HEK293 (cell line): ENCODE results near the gene CRTAC1.

ENCODE experiments used
- CTCF ChIA-PET: fragments of 350-600 bp; formaldehyde crosslinking; extraction: SDS; loops from one replicate; lab custom pipeline; 2021; ENCODE audit warnings: antibody characterized with exemption; lab: Yijun Ruan, JAX
- POLR2A ChIA-PET: fragments of 300-600 bp; formaldehyde crosslinking; extraction: SDS; loops from one replicate; lab custom pipeline; 2020; ENCODE audit warnings: antibody characterized with exemption, inconsistent platforms; lab: Yijun Ruan, JAX
- H3K27ac ChIP-seq: fragments of 200-500 bp; sonication (Bioruptor generic); 2 replicates; pipeline ENCODE4 v1.5.1; 2014; ENCODE audit warnings: low read depth, low read length, control low read depth, inconsistent platforms; ENCODE audit errors: extremely low read depth
- H3K36me3 ChIP-seq, 2 experiments: fragments of 200-500 bp in 1 of 2; sonication (Bioruptor generic) in 1 of 2; 1 replicate in 1 of 2; 2 replicates in 1 of 2; pipeline ENCODE4 v1.5.1; 2014 to 2017; ENCODE audit warnings: inconsistent platforms in 2 of 2, low read length in 2 of 2; ENCODE audit not compliant: control insufficient read depth in 2 of 2, insufficient read depth in 1 of 2
- H3K4me1 ChIP-seq: fragments of 200-500 bp; sonication (Bioruptor generic); 2 replicates; pipeline ENCODE4 v1.5.1; 2014; ENCODE audit warnings: mild to moderate bottlenecking, low read length, inconsistent platforms; ENCODE audit not compliant: control insufficient read depth, insufficient read depth
- H3K4me3 ChIP-seq: 2 replicates; pipeline ENCODE4 v1.5.1; 2011; ENCODE audit warnings: low read depth, mild to moderate bottlenecking, control low read depth, low read length, moderate library complexity
- H3K9me3 ChIP-seq: fragments of 200-500 bp; sonication (Bioruptor generic); 2 replicates; pipeline ENCODE4 v1.5.1; 2014; ENCODE audit warnings: low read depth, low read length, inconsistent platforms; ENCODE audit not compliant: control insufficient read depth, insufficient read depth
- HOXC10 ChIP-seq: sonication (generic); formaldehyde crosslinking; IDR thresholded peaks from 2 replicates; pipeline ENCODE4 v1.8.1; 2023; ENCODE audit warnings: mild to moderate bottlenecking, missing genetic modification reagents
- PRDM1 ChIP-seq: fragments of 450-650 bp; formaldehyde crosslinking; IDR thresholded peaks from 2 replicates; pipeline ENCODE4; 2016; ENCODE audit warnings: missing biosample characterization, missing genetic modification characterization
- WT1 ChIP-seq: fragments of 450-650 bp; formaldehyde crosslinking; IDR thresholded peaks from 2 replicates; pipeline ENCODE4 v1.5.1; 2016; ENCODE audit warnings: missing biosample characterization, missing genetic modification characterization
- ZBTB20 ChIP-seq: fragments of 450-650 bp; formaldehyde crosslinking; IDR thresholded peaks from 2 replicates; pipeline ENCODE4 v1.5.1; 2016; ENCODE audit warnings: missing biosample characterization, missing genetic modification characterization
- ZBTB21 ChIP-seq: fragments of 450-650 bp; formaldehyde crosslinking; IDR thresholded peaks from 2 replicates; pipeline ENCODE4 v1.5.1; 2017; ENCODE audit warnings: missing biosample characterization, missing genetic modification characterization
- ZBTB48 ChIP-seq: fragments of 450-650 bp; formaldehyde crosslinking; IDR thresholded peaks from 2 replicates; pipeline ENCODE4 v1.5.1; 2016; ENCODE audit warnings: missing biosample characterization, missing genetic modification characterization
- ZBTB7A ChIP-seq: fragments of 450-650 bp; formaldehyde crosslinking; IDR thresholded peaks from 2 replicates; pipeline ENCODE4 v1.5.1; 2016; ENCODE audit warnings: low read depth, missing biosample characterization, missing genetic modification characterization
- ZEB2 ChIP-seq: fragments of 450-650 bp; formaldehyde crosslinking; IDR thresholded peaks from 2 replicates; pipeline ENCODE4 v1.5.1; 2016; ENCODE audit warnings: missing biosample characterization, missing genetic modification characterization
- ZNF221 ChIP-seq: fragments of 450-650 bp; formaldehyde crosslinking; IDR thresholded peaks from 2 replicates; pipeline ENCODE4 v1.5.1; 2017; ENCODE audit warnings: missing biosample characterization, missing genetic modification characterization, borderline replicate concordance
- ZNF239 ChIP-seq: fragments of 450-650 bp; formaldehyde crosslinking; IDR thresholded peaks from 2 replicates; pipeline ENCODE4 v1.5.1; 2016; ENCODE audit warnings: missing biosample characterization, missing genetic modification characterization
- ZNF248 ChIP-seq: fragments of 450-650 bp; formaldehyde crosslinking; IDR thresholded peaks from 2 replicates; pipeline ENCODE4 v1.5.1; 2017; ENCODE audit warnings: missing biosample characterization, missing genetic modification characterization
- ZNF362 ChIP-seq: fragments of 450-650 bp; formaldehyde crosslinking; IDR thresholded peaks from 2 replicates; pipeline ENCODE4 v1.5.1; 2016; ENCODE audit warnings: missing biosample characterization, missing genetic modification characterization
- ZNF366 ChIP-seq: fragments of 450-650 bp; formaldehyde crosslinking; conservative IDR thresholded peaks from 2 replicates; pipeline ENCODE4 v1.5.1; 2016; ENCODE audit warnings: missing biosample characterization, missing genetic modification characterization
- ZNF391 ChIP-seq: fragments of 450-650 bp; formaldehyde crosslinking; IDR thresholded peaks from 2 replicates; pipeline ENCODE4 v1.5.1; 2016; ENCODE audit warnings: low read depth, missing biosample characterization, missing genetic modification characterization, borderline replicate concordance
- ZNF473 ChIP-seq: fragments of 450-650 bp; formaldehyde crosslinking; IDR thresholded peaks from 2 replicates; pipeline ENCODE4 v1.5.1; 2017; ENCODE audit warnings: missing biosample characterization, missing genetic modification characterization
- ZNF514 ChIP-seq: fragments of 450-650 bp; formaldehyde crosslinking; IDR thresholded peaks from 2 replicates; pipeline ENCODE4 v1.5.1; 2016; ENCODE audit warnings: missing biosample characterization, missing genetic modification characterization
- ZNF621 ChIP-seq: fragments of 450-650 bp; formaldehyde crosslinking; IDR thresholded peaks from 2 replicates; pipeline ENCODE4 v1.5.1; 2017; ENCODE audit warnings: missing biosample characterization, missing genetic modification characterization
- ZNF704 ChIP-seq: fragments of 450-650 bp; formaldehyde crosslinking; IDR thresholded peaks from 2 replicates; pipeline ENCODE4 v1.5.1; 2016; ENCODE audit warnings: missing biosample characterization, missing genetic modification characterization
- ZNF792 ChIP-seq: fragments of 450-650 bp; formaldehyde crosslinking; IDR thresholded peaks from 2 replicates; pipeline ENCODE4 v1.5.1; 2016; ENCODE audit warnings: missing biosample characterization, missing genetic modification characterization
- ZSCAN16 ChIP-seq: fragments of 450-650 bp; formaldehyde crosslinking; IDR thresholded peaks from 2 replicates; pipeline ENCODE4 v1.5.1; 2016; ENCODE audit warnings: missing biosample characterization, missing genetic modification characterization
- TF ChIP-seq, protein P1 (sequence below): fragments of 450-650 bp; formaldehyde crosslinking; IDR thresholded peaks from 2 replicates; pipeline ENCODE4 v1.5.1; 2016; ENCODE audit warnings: missing biosample characterization, missing genetic modification characterization

The CRTAC1 gene

GRCh38 chr10:97977673-97978072 is 52.7 kb downstream of the CRTAC1 start:
- ChIA-PET CTCF (no interaction called here), POLR2A (no interaction called here)
- TF ChIP-seq WT1 (tag by site-specific recombination) (no peak), ZNF704 (tag by site-specific recombination) (no peak), ZSCAN16 (tag by site-specific recombination) (no peak), ZBTB21 (no peak), HOXC10 (no peak), ZNF792 (no peak), ZNF362 (no peak), ZNF366 (tag by site-specific recombination) (no peak), ZBTB20 (tag by site-specific recombination) (no peak), ZBTB7A (tag by site-specific recombination) (no peak), ZNF239 (no peak), ZNF248 (no peak), ZNF473 (no peak), ZNF621 (tag by site-specific recombination) (no peak)
- Histone ChIP-seq H3K27ac (no peak overlapping the region), H3K4me1 (no peaks in the 10 kb centered on the region), H3K9me3 (no peaks in the 10 kb centered on the region), H3K36me3 (no peaks in the 10 kb centered on the region), H3K4me3 (no peak overlapping the region)

DNA sequence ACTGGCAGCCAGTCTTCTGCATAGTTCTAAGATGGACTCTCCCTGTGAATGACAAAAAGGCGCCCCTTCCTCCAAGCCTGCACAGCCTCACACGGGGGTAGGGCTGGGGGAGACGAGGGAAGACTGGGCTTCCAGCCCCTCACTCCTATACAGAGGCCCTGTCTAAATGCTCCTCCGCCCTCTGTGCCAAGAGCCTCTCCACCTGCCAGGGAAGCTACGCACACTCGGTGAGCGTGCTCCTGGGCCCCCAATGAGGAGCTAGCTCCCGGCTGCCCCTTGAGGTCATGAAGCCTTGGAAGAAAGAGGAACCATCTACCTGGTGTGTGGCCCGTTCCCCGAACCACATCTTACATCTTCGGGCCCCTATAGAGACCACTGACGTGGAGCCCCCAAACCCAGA is 54.8 kb downstream of the CRTAC1 start:
- Histone ChIP-seq H3K4me3 (no peak overlapping the region), H3K36me3 (no peaks in the 10 kb centered on the region), H3K27ac (no peak overlapping the region), H3K4me1 (no peaks in the 10 kb centered on the region), H3K9me3 (no peaks in the 10 kb centered on the region)
- no peak for TF ChIP-seq ZNF514 (tag by site-specific recombination)
- TF ChIP-seq, protein P1, sequence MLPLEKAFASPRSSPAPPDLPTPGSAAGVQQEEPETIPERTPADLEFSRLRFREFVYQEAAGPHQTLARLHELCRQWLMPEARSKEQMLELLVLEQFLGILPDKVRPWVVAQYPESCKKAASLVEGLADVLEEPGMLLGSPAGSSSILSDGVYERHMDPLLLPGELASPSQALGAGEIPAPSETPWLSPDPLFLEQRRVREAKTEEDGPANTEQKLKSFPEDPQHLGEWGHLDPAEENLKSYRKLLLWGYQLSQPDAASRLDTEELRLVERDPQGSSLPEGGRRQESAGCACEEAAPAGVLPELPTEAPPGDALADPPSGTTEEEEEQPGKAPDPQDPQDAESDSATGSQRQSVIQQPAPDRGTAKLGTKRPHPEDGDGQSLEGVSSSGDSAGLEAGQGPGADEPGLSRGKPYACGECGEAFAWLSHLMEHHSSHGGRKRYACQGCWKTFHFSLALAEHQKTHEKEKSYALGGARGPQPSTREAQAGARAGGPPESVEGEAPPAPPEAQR (tag by site-specific recombination), result no peak
- TF ChIP-seq ZNF391 (tag by site-specific recombination), result no peak
- TF ChIP-seq ZNF221, result no peak
- TF ChIP-seq PRDM1 (tag by site-specific recombination), result no peak
- TF ChIP-seq ZEB2, result no peak
- TF ChIP-seq ZBTB48 (tag by site-specific recombination), result no peak
- POLR2A ChIA-PET, result no interaction called here
- CTCF ChIA-PET, result no interaction called here
